Measurements from ENCODE around the gene NPC2. TPM values are rescaled to one million over a fixed set of nuclear protein-coding genes. Genes with fewer than 3 reads are reported as not detected.

NPC2 gene
- 251 and 375 TPM in 2 replicates for total RNA-seq

DNA sequence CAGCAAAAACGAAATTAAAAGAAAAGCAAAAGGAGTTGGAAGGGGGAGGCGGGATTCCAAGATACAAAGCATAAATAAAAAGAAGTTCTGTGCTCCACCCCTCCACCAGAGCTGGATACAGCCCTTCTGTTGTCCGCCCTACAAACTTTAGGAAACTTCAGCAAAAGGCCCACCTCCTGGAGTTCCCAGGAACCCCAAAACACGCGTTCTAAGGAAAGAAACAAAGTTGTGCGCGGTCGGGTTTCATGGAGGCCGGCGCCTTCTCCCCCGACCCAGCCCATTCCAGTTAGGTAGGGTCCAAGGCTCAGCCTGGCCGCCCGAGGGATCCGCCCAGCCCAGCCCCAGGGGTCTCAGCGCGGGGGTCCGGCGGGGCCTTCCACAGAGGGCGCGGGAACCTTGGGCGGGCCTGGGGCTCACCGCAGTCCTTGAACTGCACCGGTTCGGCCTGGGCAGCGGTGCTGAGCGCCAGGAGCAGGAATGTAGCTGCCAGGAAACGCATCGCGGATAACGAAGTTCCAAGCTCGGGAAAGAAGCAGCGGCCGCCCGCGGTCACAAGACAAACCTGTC, at the start of gene NPC2:
TSS of gene NPC2 (minus strand) at position 530 of the 567 bp plus-strand sequence. CDS start at position 499, 31 bp downstream.

GRCh38 chr14:74493343-74494261, 497 bp upstream of the NPC2 start, which contains the start of gene ISCA2:
Gene ISCA2 (plus strand): TSS chr14:74493765. CDS start chr14:74493775, 10 bp downstream.

Other genes starting within 250 kb of the NPC2 start
- 18.5 and 20.0 TPM in 2 replicates for gene ABCD4, start 190.4 kb downstream of the NPC2 start, total RNA-seq
- not detected in 2 replicates for gene VRTN, start 144.8 kb downstream of the NPC2 start, total RNA-seq
- gene SYNDIG1L, start 67.1 kb downstream of the NPC2 start, total RNA-seq, result not detected in 2 replicates
- gene ISCA2, start 460 bp upstream of the NPC2 start, total RNA-seq, result 7.0 and 7.5 TPM in 2 replicates
- 202 and 239 TPM in 2 replicates for gene LTBP2, start 118.9 kb upstream of the NPC2 start, total RNA-seq
- 21.6 and 28.0 TPM in 2 replicates for gene AREL1, start 219.8 kb upstream of the NPC2 start, total RNA-seq
- 30.6 and 44.7 TPM in 2 replicates for gene FCF1, start 219.8 kb upstream of the NPC2 start, total RNA-seq

Measured in aortic smooth muscle cell (primary cell).